ENCODE results near the gene ARHGAP10.

The ARHGAP10 gene

GRCh38 chr4:148061795-148062194 is 329.9 kb downstream of the ARHGAP10 start:
- Histone ChIP-seq H3K4me3 (no peak overlapping the region), H3K4me1 (peaks cover 0 to 19% (median 6%) of the 10 kb centered on the region in 4 donors), H3K27ac (no peak overlapping the region), H3K27me3 (no peaks in the 10 kb centered on the region), H3K36me3 (peaks cover 27 to 45% (median 34%) of the 10 kb centered on the region in 3 donors), H3K9me3 (no peaks in the 10 kb centered on the region)
- intact Hi-C loops (cut with DNase I; ENCODE audit: low total_unique reads) = no loop called here
- no peak for TF ChIP-seq CTCF (IDR thresholded peaks at IDR 0.05)
- no peak for DNase-seq

- TF ChIP-seq CTCF (IDR thresholded peaks at IDR 0.05) = no peak
- Histone ChIP-seq H3K9me3 (no peaks in the 10 kb centered on the region), H3K36me3 (peaks cover 32 to 51% (median 41%) of the 10 kb centered on the region in 3 donors), H3K4me1 (peaks cover 0 to 25% (median 8%) of the 10 kb centered on the region in 4 donors), H3K27me3 (no peaks in the 10 kb centered on the region), H3K4me3 (no peak overlapping the region), H3K27ac (no peak overlapping the region)
- intact Hi-C loops (cut with DNase I; ENCODE audit: low total_unique reads) = no loop called here
- no peak for DNase-seq
Observed at GRCh38 chr4:148062301-148062950, 330.5 kb downstream of the ARHGAP10 start.

GRCh38 chr4:148064451-148064850 is 332.6 kb downstream of the ARHGAP10 start:
- Histone ChIP-seq H3K27me3 (no peaks in the 10 kb centered on the region), H3K27ac (no peak overlapping the region), H3K9me3 (no peaks in the 10 kb centered on the region), H3K4me3 (no peak overlapping the region), H3K36me3 (peaks cover 32 to 58% (median 47%) of the 10 kb centered on the region in 3 donors), H3K4me1 (peaks cover 0 to 33% (median 10%) of the 10 kb centered on the region in 4 donors)
- TF ChIP-seq CTCF (IDR thresholded peaks at IDR 0.05) = no peak
- DNase-seq = no peak
- intact Hi-C loops (cut with DNase I; ENCODE audit: low total_unique reads) = no loop called here

- no peak for TF ChIP-seq CTCF (IDR thresholded peaks at IDR 0.05)
- no peak for DNase-seq
- no peaks in the 10 kb centered on the region for H3K9me3 ChIP-seq
- no peak overlapping the region for H3K4me3 ChIP-seq
- intact Hi-C loops (cut with DNase I; ENCODE audit: low total_unique reads) = no loop called here
- H3K4me1 ChIP-seq = peaks cover 0 to 35% (median 10%) of the 10 kb centered on the region in 4 donors
- H3K36me3 ChIP-seq = peaks cover 32 to 61% (median 47%) of the 10 kb centered on the region in 3 donors
- H3K27ac ChIP-seq = no peak overlapping the region
- H3K27me3 ChIP-seq = no peaks in the 10 kb centered on the region
Observed at GRCh38 chr4:148065075-148065474, 333.2 kb downstream of the ARHGAP10 start.

- no peaks in the 10 kb centered on the region for H3K27me3 ChIP-seq
- peaks cover 40 to 79% (median 55%) of the 10 kb centered on the region in 3 donors for H3K36me3 ChIP-seq
- H3K4me3 ChIP-seq = no peak overlapping the region
- no peak for TF ChIP-seq CTCF (IDR thresholded peaks at IDR 0.05)
- no peak overlapping the region for H3K27ac ChIP-seq
- intact Hi-C loops (cut with DNase I; ENCODE audit: low total_unique reads) = no loop called here
- peaks cover 0 to 27% (median 7%) of the 10 kb centered on the region in 4 donors for H3K4me1 ChIP-seq
- no peak for DNase-seq
- H3K9me3 ChIP-seq = no peaks in the 10 kb centered on the region
Observed at GRCh38 chr4:148067301-148067916, 335.5 kb downstream of the ARHGAP10 start.

Data from tibial artery (tissue), 4 donors.